Non-pigmented ciliary epithelial cell (primary cell): Measurements from ENCODE around the gene APIP.
"Not testable (repeated sequence)": the region's sequence is repeated elsewhere in the genome, so short reads cannot be mapped to it uniquely, and the experiment has no call there.

Experiments
- DNase-seq: peaks from one replicate; pipeline ENCODE4 v3.0.0-alpha.2; 2010; ENCODE audit warnings: low read depth

The APIP gene

DNA sequence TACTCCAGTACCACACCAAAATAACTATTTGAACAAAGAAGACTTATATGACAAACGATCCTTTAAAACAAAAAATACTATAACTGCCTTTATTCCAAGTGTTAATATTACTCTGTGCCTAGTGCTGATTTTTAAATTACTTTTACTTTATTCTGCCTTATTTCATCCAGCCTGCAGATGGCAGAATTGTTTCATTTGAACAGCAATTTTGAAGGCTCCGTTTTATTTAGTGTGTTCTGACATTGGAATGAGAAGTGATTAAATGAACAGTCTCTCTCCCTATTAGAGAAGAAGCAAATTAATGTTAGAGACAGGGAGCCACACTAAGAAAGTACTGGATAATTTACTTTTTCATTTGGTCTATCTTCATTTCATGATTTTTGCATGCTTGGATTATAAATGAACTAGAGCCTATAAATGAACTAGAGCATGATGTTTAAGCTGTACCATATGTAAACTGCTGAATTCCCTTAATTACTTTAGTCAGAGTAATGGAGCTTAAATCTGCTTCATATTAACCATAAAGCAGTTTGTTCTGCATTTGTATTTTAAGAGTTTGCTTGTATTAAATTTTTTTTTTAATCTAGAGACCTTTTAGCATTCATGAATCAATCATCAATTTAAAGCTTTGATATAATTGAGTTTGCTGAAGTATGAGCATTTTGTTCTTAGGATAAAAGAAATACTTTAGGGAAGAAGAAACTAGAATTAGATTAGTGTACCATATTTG, 10.1 kb upstream of the APIP start:
- DNase-seq = no peak

GRCh38 chr11:34924714-34925113, 8.5 kb upstream of the APIP start:
- DNase-seq = no peak

DNA sequence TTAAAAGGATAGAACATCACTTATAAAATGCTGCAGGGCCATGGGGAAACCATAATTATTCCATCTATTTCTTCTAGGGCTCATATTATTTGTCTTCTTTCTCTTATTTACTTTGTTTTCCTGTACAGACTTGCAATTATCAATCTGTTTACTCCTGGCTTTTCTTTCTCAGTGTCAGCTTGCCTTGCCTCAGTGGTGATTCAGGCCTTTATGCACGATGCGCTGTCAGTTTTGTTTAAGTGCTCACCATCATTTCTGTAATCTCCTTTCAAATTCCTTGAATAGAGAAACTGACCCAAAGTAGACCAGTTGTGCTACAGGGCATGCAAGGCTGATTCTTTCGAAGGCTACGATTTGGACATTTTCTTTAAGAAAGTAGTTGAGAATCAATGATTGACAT, 5.0 kb upstream of the APIP start:
- DNase-seq = no peak

- no peak for DNase-seq
These were observed 928 bp upstream of the APIP start for GRCh38 chr11:34916843-34917770.

DNA sequence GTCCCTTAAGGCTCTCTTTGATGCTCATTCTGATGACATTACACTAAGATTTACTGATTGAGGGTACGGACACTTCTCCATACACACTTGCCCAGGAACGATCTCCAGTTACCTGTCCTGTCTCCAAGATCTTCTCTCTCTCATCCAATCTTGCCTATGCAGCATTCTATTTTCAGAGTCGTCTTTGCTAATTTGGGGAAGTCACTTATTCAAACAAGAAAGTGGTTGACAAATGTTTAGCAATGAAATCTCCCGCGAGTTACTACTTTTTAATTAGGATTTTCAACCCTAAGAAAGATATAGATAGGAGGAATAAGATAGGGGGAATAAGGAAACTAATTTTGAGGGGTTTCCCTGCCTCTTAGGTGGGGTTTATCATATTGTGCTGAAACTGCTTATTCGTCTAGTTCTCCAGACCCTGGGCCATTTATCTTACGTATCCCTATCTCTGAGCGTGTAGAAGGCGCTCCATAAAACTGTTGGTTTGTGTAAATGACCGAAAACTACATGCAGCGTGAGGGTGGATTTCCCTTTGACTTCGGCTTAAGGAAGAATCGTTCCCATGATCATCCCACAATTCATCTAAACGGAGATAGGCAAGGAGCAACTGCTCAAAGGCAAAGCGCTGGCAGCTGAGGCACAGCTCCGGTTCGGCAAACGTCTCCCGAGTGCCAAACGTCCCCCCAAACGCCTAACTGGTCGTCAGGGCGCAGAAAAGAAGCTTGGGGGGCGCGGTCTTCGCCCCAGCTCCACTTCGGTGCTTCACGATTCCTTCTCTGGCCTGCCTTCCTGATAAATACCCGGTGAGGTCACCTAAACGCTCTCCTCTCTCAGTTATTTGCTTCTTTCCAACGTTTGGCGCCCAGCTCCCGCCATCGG, 804 bp downstream of the APIP start:
- DNase-seq = no peak

GRCh38 chr11:34913556-34913955, 2.6 kb downstream of the APIP start:
- DNase-seq = not testable (repeated sequence)

DNA sequence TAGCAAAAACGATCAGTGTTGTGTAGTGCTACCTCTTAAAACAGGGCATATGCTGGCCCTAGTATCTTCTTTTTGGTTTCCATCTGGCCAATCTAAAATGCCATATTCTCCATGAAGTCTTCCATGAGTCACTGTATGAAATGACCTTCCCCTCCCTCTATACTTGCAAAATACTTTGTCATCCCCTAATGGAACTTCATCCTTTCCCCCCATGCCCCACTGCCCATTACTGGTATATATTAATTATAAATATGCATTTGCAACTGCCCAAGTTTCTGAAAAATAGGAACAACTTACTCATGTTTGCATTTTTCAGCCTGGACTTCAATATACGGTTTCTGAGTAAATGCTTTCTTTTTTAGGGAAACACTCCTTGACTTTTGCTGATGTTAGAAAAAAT, 4.5 kb downstream of the APIP start:
- DNase-seq = no peak

DNA sequence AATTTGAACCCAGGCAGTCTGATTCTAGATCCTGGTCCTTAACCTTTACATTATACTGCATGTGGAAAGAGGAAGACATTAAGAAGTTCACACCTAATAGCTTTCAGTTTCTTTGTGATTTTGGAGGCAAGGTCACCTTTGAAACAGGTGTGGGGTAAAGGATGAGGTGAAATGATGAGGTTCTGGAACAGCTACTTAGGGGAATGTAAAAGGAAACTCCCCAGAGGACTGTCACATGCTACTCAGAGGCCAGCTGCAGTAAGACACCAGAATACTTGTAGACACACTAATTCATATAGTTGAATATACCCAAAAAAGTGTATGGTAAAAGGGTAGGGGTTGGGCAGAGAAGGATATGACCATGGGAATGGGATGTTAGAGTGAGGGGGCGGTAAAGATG, 5.4 kb downstream of the APIP start:
- no peak for DNase-seq

DNA sequence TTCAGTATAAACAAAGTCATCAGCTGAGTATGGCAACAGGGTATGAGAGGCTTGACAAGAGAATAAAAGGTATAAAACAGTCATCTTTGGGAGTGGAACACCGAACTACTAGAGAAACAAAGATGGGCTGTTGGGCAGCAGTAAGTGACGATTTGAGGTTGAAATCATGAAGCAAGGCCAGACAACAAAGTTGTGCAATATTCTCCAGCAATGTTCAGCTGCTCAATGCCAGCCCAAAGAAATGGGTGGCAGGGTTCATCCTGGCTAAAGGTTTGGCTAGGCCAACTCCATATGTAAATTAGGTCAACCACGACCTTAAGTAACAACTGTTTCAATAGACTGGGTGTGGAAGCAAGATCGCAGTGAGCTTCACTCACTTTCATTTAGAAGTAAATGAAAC, 6.2 kb downstream of the APIP start:
- no peak for DNase-seq

DNA sequence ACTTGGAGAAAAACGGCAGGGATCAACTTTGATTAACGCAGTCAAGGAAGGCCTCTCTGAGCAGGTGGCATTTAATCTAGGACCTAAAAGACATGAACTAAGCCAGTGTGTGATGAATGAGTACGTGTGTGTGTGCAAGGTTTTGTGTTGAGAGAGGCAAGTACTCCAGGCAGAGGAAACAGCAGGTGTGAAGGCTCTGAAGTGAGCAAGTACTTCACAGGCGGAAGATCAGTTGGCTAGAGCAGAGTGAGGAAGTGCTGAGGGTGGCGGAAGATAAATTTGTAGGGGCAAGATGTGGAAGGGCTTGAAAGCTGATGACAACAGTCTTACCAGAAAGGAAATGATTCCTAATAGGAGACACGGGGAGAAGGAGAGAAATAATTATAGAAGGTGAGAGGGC, 6.8 kb downstream of the APIP start:
- no peak for DNase-seq

- no peak for DNase-seq
These were observed 8.1 kb downstream of the APIP start for GRCh38 chr11:34907934-34908593.

- DNase-seq = no peak
These were observed 10.5 kb downstream of the APIP start for GRCh38 chr11:34905666-34906065.

GRCh38 chr11:34904421-34904955, 11.7 kb downstream of the APIP start:
- no peak for DNase-seq

- no peak for DNase-seq
These were observed 16.6 kb downstream of the APIP start for GRCh38 chr11:34899633-34900016.

GRCh38 chr11:34898474-34898873, 17.7 kb downstream of the APIP start:
- no peak for DNase-seq

- no peak for DNase-seq
These were observed 18.9 kb downstream of the APIP start for GRCh38 chr11:34897171-34897870.

DNA sequence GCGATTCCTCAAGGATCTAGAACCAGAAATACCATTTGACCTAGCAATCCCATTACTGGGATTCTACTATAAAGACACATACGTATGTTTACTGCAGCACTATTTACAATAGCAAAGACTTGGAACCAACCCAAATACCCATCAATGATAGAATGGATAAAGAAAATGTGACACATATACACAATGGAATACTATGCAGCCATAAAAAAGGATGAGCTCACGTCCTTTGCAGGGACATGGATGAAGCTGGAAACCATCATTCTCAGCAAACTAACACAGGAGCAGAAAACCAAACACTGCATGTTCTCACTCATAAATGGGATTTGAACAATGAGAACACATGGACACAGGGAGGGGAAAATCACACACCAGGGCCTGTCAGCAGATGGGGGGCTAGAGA, 20.0 kb downstream of the APIP start:
- DNase-seq = not testable (repeated sequence)

- no peak for DNase-seq
These were observed 22.8 kb downstream of the APIP start for GRCh38 chr11:34893416-34893815.

DNA sequence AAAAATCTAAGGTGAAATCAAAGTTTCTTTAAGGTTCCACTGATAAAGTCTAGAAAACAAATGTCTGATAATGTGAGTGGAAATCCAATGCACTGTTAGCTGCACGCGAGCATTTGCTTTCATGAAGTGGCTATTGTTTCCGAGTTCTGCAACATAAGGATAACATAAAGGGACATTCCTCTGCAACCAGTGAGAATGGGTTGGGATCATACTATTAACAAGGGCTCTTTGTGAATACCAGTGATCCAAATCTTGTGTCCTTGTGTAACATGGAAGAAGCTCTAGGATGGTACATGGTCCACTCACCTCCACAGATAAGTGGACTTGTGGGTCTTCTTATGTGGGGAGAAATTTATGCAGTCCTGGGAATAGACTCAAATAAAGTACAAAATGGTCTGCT, 24.6 kb downstream of the APIP start:
- DNase-seq = no peak

DNA sequence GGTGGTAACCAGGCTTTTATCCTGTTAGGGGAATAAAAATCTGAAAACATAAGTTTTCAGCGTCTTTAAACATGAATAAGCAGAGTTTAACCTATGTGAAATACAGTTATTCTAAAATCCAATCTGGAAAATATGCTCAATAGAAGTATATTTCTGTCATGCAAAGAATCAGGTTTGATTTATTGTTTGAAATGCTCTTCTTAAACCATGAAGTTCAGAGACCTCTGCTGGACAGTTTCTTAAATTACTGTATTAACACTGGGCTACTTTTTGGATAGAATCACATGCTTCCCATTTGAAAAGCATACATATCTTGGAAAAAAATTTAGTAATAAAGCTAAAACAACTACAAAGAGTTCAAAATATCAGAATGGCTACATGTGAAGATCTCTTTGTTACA, 25.4 kb downstream of the APIP start:
- peak; percentile 27 for DNase-seq

DNA sequence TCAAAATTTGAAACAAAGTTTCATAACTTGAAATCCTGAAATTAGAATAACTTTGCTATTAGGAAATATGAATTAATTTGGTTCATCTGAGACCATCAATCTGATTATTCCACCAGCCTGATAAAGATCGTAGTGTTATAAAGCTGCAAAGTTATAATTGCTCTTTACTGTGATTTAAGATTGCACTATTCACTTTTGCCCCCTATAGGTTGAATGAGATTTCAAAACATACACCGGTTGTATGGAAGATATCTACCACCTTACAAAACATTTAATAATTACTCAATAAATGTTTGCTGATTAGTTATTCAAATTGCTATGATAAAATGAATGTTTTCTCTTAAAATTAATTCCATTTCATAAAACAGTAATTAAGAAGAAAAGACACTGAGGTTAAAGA, 26.1 kb downstream of the APIP start:
- no peak for DNase-seq
